HepG2 (cell line): ENCODE measurements around the gene ARHGAP10. TPM values are rescaled to one million over a fixed set of nuclear protein-coding genes. Genes with fewer than 3 reads are reported as not detected.

Experiments
- ATAC-seq: fragments of 200-7000 bp; cut with Tn5 transposase; 3 replicates; pipeline ENCODE4 v1.9.1; 2020; ENCODE audit warnings: mild to moderate bottlenecking, moderate library complexity
- BruUV-seq: library from RNA; stranded (reverse); fragments of 400-500 nt; replicated peaks from 2 replicates; lab custom pipeline; 2021; lab: Mats Ljungman, UMichigan
- CTCF ChIA-PET: fragments of 300-600 bp; formaldehyde crosslinking; extraction: SDS; loops from one replicate; lab custom pipeline; 2021; ENCODE audit warnings: low total read pairs, inconsistent platforms, low intra/inter-chr PET ratio; lab: Yijun Ruan, JAX
- POLR2A ChIA-PET: fragments of 350-600 bp; sonication (Branson Sonifier 250); formaldehyde crosslinking; loops from one replicate; lab custom pipeline; 2020; ENCODE audit warnings: antibody characterized with exemption, inconsistent platforms; lab: Yijun Ruan, JAX
- DNase-seq: peaks from one replicate; pipeline ENCODE4 v3.0.0-alpha.2; 2015; ENCODE audit warnings: low spot score
- FAIRE-seq: peaks from 3 replicates; lab custom pipeline; 2011; peaks lifted over from hg19 to GRCh38; lab: Jason Lieb, UNC
- H2AFZ ChIP-seq: one replicate; pipeline ENCODE4 v1.6.1; 2011; ENCODE audit warnings: low read length, inconsistent platforms
- H3K27ac ChIP-seq: fragments of 300-600 bp; 3 replicates; pipeline ENCODE4 v1.8.0; 2011; ENCODE audit warnings: mixed run types, mild to moderate bottlenecking, mixed read lengths, low read length, inconsistent platforms; ENCODE audit not compliant: insufficient read depth; ENCODE audit errors: extremely low read length
- H3K27me3 ChIP-seq, 2 experiments: fragments of 200-600 bp in 1 of 2; 2 replicates in 1 of 2; 3 replicates in 1 of 2; pipeline versions ENCODE4 v1.6.0 to v1.8.0; 2011; ENCODE audit warnings: low read length in 2 of 2, mild to moderate bottlenecking in 2 of 2, moderate library complexity in 2 of 2, inconsistent platforms in 1 of 2; ENCODE audit not compliant: insufficient read depth in 2 of 2, control insufficient read depth in 1 of 2
- H3K36me3 ChIP-seq, 2 experiments: fragments of 200-600 bp in 1 of 2; replicated peaks in 1 of 2; 2 replicates in 1 of 2; 3 replicates in 1 of 2; pipeline versions ENCODE4 v1.5.1 to v1.8.0; 2011; ENCODE audit warnings: low read length in 2 of 2, inconsistent platforms in 1 of 2; ENCODE audit not compliant: insufficient read depth in 2 of 2, control insufficient read depth in 1 of 2
- H3K4me1 ChIP-seq: 2 replicates; pipeline ENCODE4 v1.5.1; 2012; ENCODE audit warnings: low read length, inconsistent platforms; ENCODE audit not compliant: insufficient read depth
- H3K4me2 ChIP-seq: 2 replicates; pipeline ENCODE4 v1.6.0; 2011; ENCODE audit warnings: low read depth, low read length, inconsistent platforms
- H3K4me3 ChIP-seq, 3 experiments: fragments of 200-600 bp in 1 of 3; sonication (generic), shearing (Covaris generic) in 1 of 3; replicated peaks in 1 of 3; 2 replicates each; pipeline ENCODE4 v1.5.1; 2011 to 2016; ENCODE audit warnings: low read length in 3 of 3, inconsistent platforms in 2 of 3, low read depth in 2 of 3, mild to moderate bottlenecking in 2 of 3, control low read depth in 1 of 3, mixed read lengths in 1 of 3; ENCODE audit not compliant: insufficient read depth in 1 of 3
- H3K79me2 ChIP-seq: one replicate; pipeline ENCODE4 v1.6.1; 2011; ENCODE audit warnings: low read length, inconsistent platforms; ENCODE audit not compliant: insufficient read depth
- H3K9ac ChIP-seq: 2 replicates; pipeline ENCODE4 v1.6.0; 2011; ENCODE audit warnings: mild to moderate bottlenecking, low read depth, low read length, inconsistent platforms; ENCODE audit not compliant: insufficient read depth
- H3K9me3 ChIP-seq: 2 replicates; pipeline ENCODE4 v1.5.1; 2012; ENCODE audit warnings: mild to moderate bottlenecking, low read length
- H4K20me1 ChIP-seq: 2 replicates; pipeline ENCODE4 v1.6.0; 2011; ENCODE audit warnings: inconsistent platforms, mild to moderate bottlenecking, low read length, moderate library complexity; ENCODE audit not compliant: insufficient read depth
- ARID2 ChIP-seq: sonication (generic); formaldehyde crosslinking; IDR thresholded peaks from 2 replicates; pipeline ENCODE4 v1.8.1; 2022; ENCODE audit warnings: mild to moderate bottlenecking, missing genetic modification reagents, borderline replicate concordance
- CEBPB ChIP-seq: IDR thresholded peaks from 2 replicates; pipeline ENCODE4 v1.6.1; 2011; ENCODE audit warnings: low read depth, low read length, improper control_type of control experiment, borderline replicate concordance
- ELF1 ChIP-seq: sonication (generic); formaldehyde crosslinking; IDR thresholded peaks from 2 replicates; pipeline ENCODE4 v1.4.0; 2020; ENCODE audit warnings: missing genetic modification reagents
- ELF4 ChIP-seq: sonication (generic); formaldehyde crosslinking; IDR thresholded peaks from 2 replicates; pipeline ENCODE4 v1.5.0; 2020; ENCODE audit warnings: missing genetic modification reagents, mild to moderate bottlenecking, moderate library complexity, borderline replicate concordance
- HDAC1 ChIP-seq: sonication (generic); formaldehyde crosslinking; IDR thresholded peaks from 2 replicates; pipeline ENCODE4 v1.5.1; 2020; ENCODE audit warnings: mild to moderate bottlenecking, missing genetic modification reagents
- HNRNPLL ChIP-seq: fragments of 200-400 bp; formaldehyde crosslinking; IDR thresholded peaks from 2 replicates; pipeline ENCODE4 v1.6.1; 2017; ENCODE audit warnings: mild to moderate bottlenecking, low read depth, low read length; ENCODE audit not compliant: poor library complexity, severe bottlenecking
- JUND ChIP-seq: sonication (generic); formaldehyde crosslinking; IDR thresholded peaks from 2 replicates; pipeline ENCODE4 v1.8.0; 2022; ENCODE audit warnings: mild to moderate bottlenecking, missing genetic modification reagents
- MAFF ChIP-seq: IDR thresholded peaks from 2 replicates; pipeline ENCODE4 v1.6.1; 2011; ENCODE audit warnings: low read depth, low read length, improper control_type of control experiment
- TMF1 ChIP-seq: sonication (generic); formaldehyde crosslinking; IDR thresholded peaks from 2 replicates; pipeline ENCODE4 v1.8.1; 2022; ENCODE audit warnings: low read depth, missing genetic modification reagents
- U2AF1 ChIP-seq: fragments of 200-400 bp; formaldehyde crosslinking; optimal IDR thresholded peaks from 2 replicates; pipeline ENCODE3; 2017; ENCODE audit warnings: mild to moderate bottlenecking, low read depth, low read length
- ZBTB8A ChIP-seq: sonication (generic); formaldehyde crosslinking; IDR thresholded peaks from 2 replicates; pipeline ENCODE4 v1.4.0; 2020; ENCODE audit warnings: mild to moderate bottlenecking, low read depth, missing genetic modification reagents, borderline replicate concordance
- ZFP36L2 ChIP-seq: sonication (generic); formaldehyde crosslinking; IDR thresholded peaks from 2 replicates; pipeline ENCODE4 v1.4.0; 2020; ENCODE audit warnings: missing genetic modification reagents
- ZNF281 ChIP-seq: sonication (generic); formaldehyde crosslinking; IDR thresholded peaks from 2 replicates; pipeline ENCODE4 v1.4.0; 2020; ENCODE audit warnings: missing genetic modification reagents, borderline replicate concordance
- ZNF317 ChIP-seq: sonication (generic); formaldehyde crosslinking; IDR thresholded peaks from 2 replicates; pipeline ENCODE4 v1.5.0; 2020; ENCODE audit warnings: mild to moderate bottlenecking, missing genetic modification reagents
- ZNF460 ChIP-seq: sonication (generic); formaldehyde crosslinking; IDR thresholded peaks from 2 replicates; pipeline ENCODE4 v1.5.1; 2020; ENCODE audit warnings: missing genetic modification reagents, mild to moderate bottlenecking, borderline replicate concordance
- ZNF547 ChIP-seq: sonication (generic); formaldehyde crosslinking; IDR thresholded peaks from 2 replicates; pipeline ENCODE4 v1.5.1; 2020; ENCODE audit warnings: mild to moderate bottlenecking, missing genetic modification reagents
- ZNF761 ChIP-seq: sonication (generic); formaldehyde crosslinking; conservative IDR thresholded peaks from 2 replicates; pipeline ENCODE4 v1.4.0; 2020; ENCODE audit warnings: mild to moderate bottlenecking, missing genetic modification reagents
- WGBS: methylation state at CpG from one replicate; pipeline ENCODE4 v1.1.6; 2017; ENCODE audit warnings: low lambda C conversion rate; 5-methylcytosine and 5-hydroxymethylcytosine counted together
- in situ Hi-C: cut with HindIII; loops from 2 replicates; pipeline ENCODE4 v1.10.0; 2017; ENCODE audit warnings: low pct_unique_long_range_greater_than_20kb; ENCODE audit not compliant: extremely low pct_ligation_motif_present
- intact Hi-C: fragments of 100-400 bp; cut with micrococcal nuclease; formaldehyde crosslinking; loops from one replicate; pipeline ENCODE4 v1.10.0; 2022; ENCODE audit not compliant: unreplicated experiment
- polyA plus RNA-seq, 8 experiments: library from polyadenylated mRNA; depleted of rRNA in 3 of 8; stranded (reverse) in 7 of 8; unstranded in 1 of 8; fragments of >200 nt; fragmentation: Illumina TruSeq in 4 of 8; extraction: Trizol in 4 of 8; gene quantifications; 2 replicates each; pipeline versions ENCODE4 v1.2.1 to v1.2.3, GENCODE V29; 2011 to 2016; ENCODE audit warnings: low read depth in 4 of 8, missing spikeins in 1 of 8, mixed read lengths in 1 of 8; ENCODE audit not compliant: insufficient read depth in 1 of 8
- total RNA-seq, 5 experiments: library from RNA; depleted of rRNA; stranded (reverse); fragments of >200 nt; fragmentation: Illumina TruSeq; extraction: Trizol; gene quantifications; 2 replicates each; pipeline ENCODE4 v1.2.3, GENCODE V29; 2016; ENCODE audit warnings: low read depth in 1 of 5

The ARHGAP10 gene
- total and polyA plus RNA-seq, 2 of the 13 experiments (the other 11 are each of a cell fraction or from before 2014, with no cell fraction given) = 0.45 to 1.6 TPM

DNA sequence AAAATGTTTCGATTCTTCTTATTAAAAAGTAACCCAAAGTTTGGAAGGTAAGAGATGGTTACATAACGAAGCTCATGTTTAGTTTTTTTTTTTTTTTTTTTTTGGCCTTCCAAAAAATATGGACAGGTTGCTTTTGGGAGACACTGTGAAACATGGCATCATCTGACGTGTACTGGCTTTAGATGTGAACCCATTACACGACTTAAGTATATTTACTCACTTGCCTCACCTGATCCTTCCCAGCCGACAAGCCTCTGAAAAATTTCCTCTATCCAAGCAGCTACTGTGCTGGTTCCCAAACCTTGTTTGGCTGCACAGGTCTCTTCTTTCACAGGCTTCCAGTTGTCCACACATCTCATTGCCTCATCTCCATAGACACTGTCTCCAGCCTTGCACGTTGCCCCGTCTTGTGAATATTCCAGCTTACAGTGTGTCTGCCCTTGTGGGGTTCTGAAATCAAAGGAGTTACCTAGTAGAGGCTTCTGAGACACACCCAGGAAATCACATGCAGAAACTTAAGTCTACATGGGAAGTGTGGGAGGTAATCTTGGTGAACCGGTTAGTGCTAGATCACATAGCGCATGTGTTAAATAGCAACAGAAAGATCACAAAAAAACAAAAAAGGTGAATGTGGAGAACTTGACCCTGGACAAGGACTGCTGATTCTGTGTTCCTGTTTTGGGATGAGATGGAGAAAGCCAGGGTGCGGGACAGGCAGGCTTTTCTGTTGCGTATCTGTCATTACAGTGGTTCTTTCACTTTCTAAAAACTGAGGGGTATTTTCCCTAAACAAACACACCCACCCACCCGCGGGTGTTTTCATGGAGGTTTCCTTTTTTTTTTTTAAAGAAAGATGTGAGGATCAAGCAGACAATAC, 328.6 kb downstream of the ARHGAP10 start:
- in situ Hi-C loops = no loop called here
- no peaks in the 10 kb centered on the region for H4K20me1 ChIP-seq
- no peak overlapping the region for H3K4me3 ChIP-seq
- BruUV-seq = no TSS peak
- FAIRE-seq = no peak
- TF ChIP-seq ZNF761 (CRISPR knock-in tag) = no peak
- TF ChIP-seq ZNF317 (CRISPR knock-in tag) = no peak
- TF ChIP-seq MAFF = no peak
- no peak for TF ChIP-seq ARID2 (CRISPR knock-in tag)
- no peak for TF ChIP-seq HNRNPLL
- TF ChIP-seq TMF1 = no peak
- no peak for TF ChIP-seq ZNF460 (CRISPR knock-in tag)
- TF ChIP-seq, all 625 proteins: peak for 0
- 69% methylated on average over 13 of the region's 13 CpGs for WGBS
- H3K27ac ChIP-seq = no peak overlapping the region
- H2AFZ ChIP-seq = no peak overlapping the region
- ATAC-seq (no peak), DNase-seq (no peak)
- no peak overlapping the region for H3K9ac ChIP-seq
- ChIA-PET CTCF (no interaction called here), POLR2A (no interaction called here)
- intact Hi-C loops = no loop called here
- no peak overlapping the region for H3K4me2 ChIP-seq
- no peaks in the 10 kb centered on the region for H3K9me3 ChIP-seq
- H3K36me3 ChIP-seq = no peaks in the 10 kb centered on the region
- no peaks in the 10 kb centered on the region for H3K79me2 ChIP-seq
- no peaks in the 10 kb centered on the region for H3K4me1 ChIP-seq
- no peaks in the 10 kb centered on the region for H3K27me3 ChIP-seq

DNA sequence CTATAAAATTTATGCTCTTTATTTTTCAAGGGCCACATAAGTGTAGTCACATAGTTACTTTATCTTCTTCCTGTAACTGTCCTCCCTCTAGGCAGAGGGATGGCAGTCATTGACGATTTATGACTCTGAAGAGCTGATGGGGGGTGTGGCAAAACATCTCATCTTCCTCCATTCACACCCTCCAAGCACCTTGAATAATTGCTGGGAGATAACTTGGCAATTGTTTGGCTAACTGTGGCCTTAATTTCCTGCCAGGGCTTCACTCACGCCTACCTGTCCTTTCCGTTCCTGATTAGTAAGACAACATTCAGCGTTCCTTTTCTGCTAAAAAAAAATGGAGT, 329.2 kb downstream of the ARHGAP10 start:
- Histone ChIP-seq H3K27ac (no peak overlapping the region), H3K9ac (no peak overlapping the region), H3K36me3 (no peaks in the 10 kb centered on the region), H3K27me3 (no peaks in the 10 kb centered on the region), H3K4me1 (no peaks in the 10 kb centered on the region), H2AFZ (no peak overlapping the region), H4K20me1 (no peaks in the 10 kb centered on the region), H3K9me3 (no peaks in the 10 kb centered on the region), H3K4me2 (no peak overlapping the region), H3K79me2 (no peaks in the 10 kb centered on the region), H3K4me3 (no peak overlapping the region)
- no TSS peak for BruUV-seq
- POLR2A ChIA-PET = no interaction called here
- FAIRE-seq (no peak), ATAC-seq (no peak), DNase-seq (no peak)
- WGBS = 46% methylated on average over 4 of the region's 4 CpGs
- in situ Hi-C loops (no loop called here), intact Hi-C loops (no loop called here)
- CTCF ChIA-PET = no interaction called here
- TF ChIP-seq ZBTB8A (CRISPR knock-in tag) (no peak), JUND (CRISPR knock-in tag) (no peak), ZNF281 (CRISPR knock-in tag) (no peak), HDAC1 (CRISPR knock-in tag) (no peak), ZNF547 (CRISPR knock-in tag) (no peak), ELF4 (CRISPR knock-in tag) (no peak), ELF1 (CRISPR knock-in tag) (no peak), CEBPB (no peak), U2AF1 (no peak), ZFP36L2 (CRISPR knock-in tag) (no peak)
